ENCODE data around the gene MYO3B. TPM values are rescaled to one million over a fixed set of nuclear protein-coding genes. Genes with fewer than 3 reads are reported as not detected.
A peak's percentile ranks its signal among the peaks of the same experiment; 100 is the strongest.

The MYO3B gene
- total RNA-seq, 1 experiment from 2014 or later: 0.63 TPM

DNA sequence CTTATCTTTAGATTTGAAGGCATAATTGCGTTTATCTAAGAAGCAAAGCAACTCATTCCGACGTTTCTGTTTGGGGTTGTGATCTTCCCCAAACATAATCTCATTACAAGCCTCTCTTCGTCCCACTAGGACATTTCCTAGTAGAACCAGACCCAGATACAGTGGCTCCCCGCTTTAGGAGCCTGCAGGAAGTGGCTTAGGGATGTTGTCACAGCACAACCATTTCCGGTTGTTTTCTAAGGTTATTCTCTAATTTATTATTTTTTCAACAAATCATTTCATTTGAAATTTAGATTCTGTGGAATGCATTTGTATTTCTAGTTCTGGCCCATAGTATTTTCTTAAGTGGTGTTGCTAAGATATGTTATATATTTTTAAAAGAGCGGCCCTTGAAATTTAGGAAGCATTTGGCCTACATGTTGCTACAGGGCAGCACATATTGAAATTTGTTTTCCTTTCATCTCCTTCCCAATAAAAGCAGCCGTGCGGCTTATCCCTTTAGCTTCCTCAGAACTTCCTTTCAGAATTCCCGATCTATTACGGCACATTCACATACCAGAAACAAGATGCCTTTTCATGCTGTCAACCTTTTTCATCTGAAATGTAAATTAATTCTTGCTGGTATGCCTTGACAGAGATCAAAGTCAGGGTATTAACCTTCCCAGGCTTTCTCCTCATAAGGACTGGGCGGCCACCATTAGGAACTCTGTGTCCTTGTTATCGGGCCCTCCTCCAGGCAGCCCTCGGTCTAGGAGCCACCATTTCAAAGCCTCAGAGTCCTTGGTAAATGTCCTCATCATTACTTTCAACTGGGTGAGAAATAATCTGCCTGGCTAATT is 326.2 kb downstream of the MYO3B start:
- H3K14ac ChIP-seq (ENCODE audit: insufficient read depth, low read length): no peak overlapping the region
- no peak overlapping the region for H3K9ac ChIP-seq (ENCODE audit: extremely low read depth, insufficient read length, low read length)
- H2BK15ac ChIP-seq (ENCODE audit: low read depth, low read length): no peak overlapping the region
- H2AK5ac ChIP-seq (ENCODE audit: insufficient read length, low read length): no peak overlapping the region
- no peak overlapping the region for H3T11ph ChIP-seq (ENCODE audit: low read length)
- H3K79me2 ChIP-seq (ENCODE audit: insufficient read depth, low read length): no peaks in the 10 kb centered on the region
- H2BK12ac ChIP-seq (ENCODE audit: insufficient read length, low read depth, low read length): no peak overlapping the region
- H3K4me2 ChIP-seq (ENCODE audit: insufficient read depth, insufficient read length, low read length): peak overlapping the region; percentile 31
- no peak overlapping the region for H3K56ac ChIP-seq (ENCODE audit: insufficient read length, low read depth, low read length)
- H2BK5ac ChIP-seq (ENCODE audit: insufficient read length, low read length): no peak overlapping the region
- no peaks in the 10 kb centered on the region for H4K20me1 ChIP-seq (ENCODE audit: control insufficient read depth, insufficient read depth, insufficient read length)
- H2BK20ac ChIP-seq (ENCODE audit: low read depth, low read length, poor library complexity, severe bottlenecking): no peak overlapping the region
- TF ChIP-seq, protein P1, sequence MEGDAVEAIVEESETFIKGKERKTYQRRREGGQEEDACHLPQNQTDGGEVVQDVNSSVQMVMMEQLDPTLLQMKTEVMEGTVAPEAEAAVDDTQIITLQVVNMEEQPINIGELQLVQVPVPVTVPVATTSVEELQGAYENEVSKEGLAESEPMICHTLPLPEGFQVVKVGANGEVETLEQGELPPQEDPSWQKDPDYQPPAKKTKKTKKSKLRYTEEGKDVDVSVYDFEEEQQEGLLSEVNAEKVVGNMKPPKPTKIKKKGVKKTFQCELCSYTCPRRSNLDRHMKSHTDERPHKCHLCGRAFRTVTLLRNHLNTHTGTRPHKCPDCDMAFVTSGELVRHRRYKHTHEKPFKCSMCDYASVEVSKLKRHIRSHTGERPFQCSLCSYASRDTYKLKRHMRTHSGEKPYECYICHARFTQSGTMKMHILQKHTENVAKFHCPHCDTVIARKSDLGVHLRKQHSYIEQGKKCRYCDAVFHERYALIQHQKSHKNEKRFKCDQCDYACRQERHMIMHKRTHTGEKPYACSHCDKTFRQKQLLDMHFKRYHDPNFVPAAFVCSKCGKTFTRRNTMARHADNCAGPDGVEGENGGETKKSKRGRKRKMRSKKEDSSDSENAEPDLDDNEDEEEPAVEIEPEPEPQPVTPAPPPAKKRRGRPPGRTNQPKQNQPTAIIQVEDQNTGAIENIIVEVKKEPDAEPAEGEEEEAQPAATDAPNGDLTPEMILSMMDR (conservative IDR thresholded peaks at IDR 0.05): no peak
- no CpG with 5 or more reads among the region's 14 CpGs for WGBS (ENCODE audit: extremely low coverage, insufficient read length, low lambda C conversion rate)
- peaks cover 46% of the 10 kb centered on the region for H3K27me3 Mint-ChIP-seq (ENCODE audit: low read depth)
- H3K23ac ChIP-seq (ENCODE audit: insufficient read length, low read depth, low read length): no peak overlapping the region
- no peaks in the 10 kb centered on the region for H3K9me3 ChIP-seq (ENCODE audit: control insufficient read depth, low read depth, low read length)
- no peak overlapping the region for H4K5ac ChIP-seq (ENCODE audit: insufficient read length, low read depth, low read length)
- peak overlapping the region in 1 of 3 experiments; percentile 91; a peak in 3 of 7 replicates for H3K27ac Mint-ChIP-seq
- H2AFZ ChIP-seq (ENCODE audit: low read length): no peak overlapping the region
- no peaks in the 10 kb centered on the region for H3K9me3 Mint-ChIP-seq
- H3K4ac ChIP-seq (ENCODE audit: low read depth, low read length): no peak overlapping the region
- H3K36me3 Mint-ChIP-seq (ENCODE audit: insufficient read depth in 1 of 3, low read depth in 3 of 3): no peaks in the 10 kb centered on the region
- H4K91ac ChIP-seq (ENCODE audit: insufficient read length, low read depth, low read length): no peak overlapping the region
- no peaks in the 10 kb centered on the region; the same call in 1 of the 2 replicates for H3K27me3 ChIP-seq (ENCODE audit: insufficient read depth, low read length)
- peak overlapping the region in 1 of 2 experiments; percentile 45; a peak in 3 of 5 replicates for H3K4me3 Mint-ChIP-seq
- peaks cover 54 to 59% of the 10 kb centered on the region in 2 experiments for H3K4me1 Mint-ChIP-seq
- no peak overlapping the region for H3K27ac ChIP-seq (ENCODE audit: insufficient read length, low read depth, low read length)
- H2BK120ac ChIP-seq (ENCODE audit: low read depth, low read length, poor library complexity, severe bottlenecking): no peak overlapping the region
- H3K18ac ChIP-seq (ENCODE audit: insufficient read length, low read depth, low read length): no peak overlapping the region
- H3K23me2 ChIP-seq (ENCODE audit: insufficient read length, low read depth, low read length, poor library complexity, severe bottlenecking): peaks cover 6% of the 10 kb centered on the region
- DNase-seq: no peak
- peaks cover 27% of the 10 kb centered on the region for H3K4me1 ChIP-seq (ENCODE audit: insufficient read depth, low read length)
- H3K79me1 ChIP-seq (ENCODE audit: insufficient read depth, low read depth, low read length, poor library complexity, severe bottlenecking): no peaks in the 10 kb centered on the region
- H4K8ac ChIP-seq (replicated peaks; ENCODE audit: insufficient read length, low read depth, low read length): no peak overlapping the region

All from H9 (cell line).